Esophagus squamous epithelium (tissue), 4 donors: Measurements from ENCODE around the gene GCNT4.

Source experiments
- POLR2A ChIP-seq, 4 donors: fragments of 450-650 bp; IDR thresholded peaks; one replicate each; pipeline ENCODE4 v1.6.1; 2017; ENCODE audit warnings: antibody characterized with exemption in 4 of 4, mild to moderate bottlenecking in 4 of 4, moderate library complexity in 3 of 4
- TF ChIP-seq, protein P1 (sequence below), 6 experiments: fragments of 450-650 bp in 4 of 6; fragments of 200-600 bp in 2 of 6; sonication (generic) in 2 of 6; IDR thresholded peaks; one replicate each; pipeline ENCODE4 v1.5.1; 2016 to 2019; ENCODE audit warnings: antibody characterized with exemption in 6 of 6, mild to moderate bottlenecking in 4 of 6, moderate library complexity in 4 of 6

GRCh38 chr5:75091597-75091996, 39.2 kb upstream of the GCNT4 start:
- TF ChIP-seq, protein P1, sequence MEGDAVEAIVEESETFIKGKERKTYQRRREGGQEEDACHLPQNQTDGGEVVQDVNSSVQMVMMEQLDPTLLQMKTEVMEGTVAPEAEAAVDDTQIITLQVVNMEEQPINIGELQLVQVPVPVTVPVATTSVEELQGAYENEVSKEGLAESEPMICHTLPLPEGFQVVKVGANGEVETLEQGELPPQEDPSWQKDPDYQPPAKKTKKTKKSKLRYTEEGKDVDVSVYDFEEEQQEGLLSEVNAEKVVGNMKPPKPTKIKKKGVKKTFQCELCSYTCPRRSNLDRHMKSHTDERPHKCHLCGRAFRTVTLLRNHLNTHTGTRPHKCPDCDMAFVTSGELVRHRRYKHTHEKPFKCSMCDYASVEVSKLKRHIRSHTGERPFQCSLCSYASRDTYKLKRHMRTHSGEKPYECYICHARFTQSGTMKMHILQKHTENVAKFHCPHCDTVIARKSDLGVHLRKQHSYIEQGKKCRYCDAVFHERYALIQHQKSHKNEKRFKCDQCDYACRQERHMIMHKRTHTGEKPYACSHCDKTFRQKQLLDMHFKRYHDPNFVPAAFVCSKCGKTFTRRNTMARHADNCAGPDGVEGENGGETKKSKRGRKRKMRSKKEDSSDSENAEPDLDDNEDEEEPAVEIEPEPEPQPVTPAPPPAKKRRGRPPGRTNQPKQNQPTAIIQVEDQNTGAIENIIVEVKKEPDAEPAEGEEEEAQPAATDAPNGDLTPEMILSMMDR (IDR thresholded peaks at IDR 0.05): no peak
- no peak for TF ChIP-seq POLR2A (IDR thresholded peaks at IDR 0.05)
